AG10803 (cell line): ENCODE data around the gene RNF128.

Source experiments
- DNase-seq: peaks from one replicate; pipeline ENCODE4 v3.0.0; 2010; ENCODE audit warnings: low read depth
- H3K4me3 ChIP-seq: 2 replicates; pipeline ENCODE4 v1.5.1; 2011; ENCODE audit warnings: mild to moderate bottlenecking, low read length, control low read depth
- TF ChIP-seq, protein P1 (sequence below): conservative IDR thresholded peaks from 2 replicates; pipeline ENCODE4 v1.5.1; 2011; ENCODE audit warnings: mild to moderate bottlenecking, low read length, control low read depth, inconsistent platforms

RNF128 gene

DNA sequence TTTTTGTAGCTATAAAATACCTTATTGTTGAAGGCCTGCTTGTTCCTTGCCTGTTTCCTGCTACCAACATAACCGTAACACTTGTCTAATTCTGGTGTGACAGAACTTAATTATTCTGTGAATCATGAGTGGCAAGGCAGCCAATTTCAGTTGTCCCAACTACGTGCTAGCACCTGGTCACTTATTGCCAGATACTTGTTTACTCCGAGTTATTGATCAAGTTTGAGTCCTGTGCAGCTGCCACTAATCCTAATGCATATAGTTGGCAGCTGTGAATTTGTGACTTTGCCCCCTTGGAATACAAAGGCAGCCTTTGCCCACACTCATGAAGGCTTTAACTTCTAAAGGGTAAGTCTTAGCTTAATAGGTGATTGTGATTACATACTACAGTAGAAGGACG lies 7.8 kb upstream of the RNF128 start:
- TF ChIP-seq, protein P1, sequence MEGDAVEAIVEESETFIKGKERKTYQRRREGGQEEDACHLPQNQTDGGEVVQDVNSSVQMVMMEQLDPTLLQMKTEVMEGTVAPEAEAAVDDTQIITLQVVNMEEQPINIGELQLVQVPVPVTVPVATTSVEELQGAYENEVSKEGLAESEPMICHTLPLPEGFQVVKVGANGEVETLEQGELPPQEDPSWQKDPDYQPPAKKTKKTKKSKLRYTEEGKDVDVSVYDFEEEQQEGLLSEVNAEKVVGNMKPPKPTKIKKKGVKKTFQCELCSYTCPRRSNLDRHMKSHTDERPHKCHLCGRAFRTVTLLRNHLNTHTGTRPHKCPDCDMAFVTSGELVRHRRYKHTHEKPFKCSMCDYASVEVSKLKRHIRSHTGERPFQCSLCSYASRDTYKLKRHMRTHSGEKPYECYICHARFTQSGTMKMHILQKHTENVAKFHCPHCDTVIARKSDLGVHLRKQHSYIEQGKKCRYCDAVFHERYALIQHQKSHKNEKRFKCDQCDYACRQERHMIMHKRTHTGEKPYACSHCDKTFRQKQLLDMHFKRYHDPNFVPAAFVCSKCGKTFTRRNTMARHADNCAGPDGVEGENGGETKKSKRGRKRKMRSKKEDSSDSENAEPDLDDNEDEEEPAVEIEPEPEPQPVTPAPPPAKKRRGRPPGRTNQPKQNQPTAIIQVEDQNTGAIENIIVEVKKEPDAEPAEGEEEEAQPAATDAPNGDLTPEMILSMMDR = no peak
- no peak overlapping the region for H3K4me3 ChIP-seq
- DNase-seq = no peak

DNA sequence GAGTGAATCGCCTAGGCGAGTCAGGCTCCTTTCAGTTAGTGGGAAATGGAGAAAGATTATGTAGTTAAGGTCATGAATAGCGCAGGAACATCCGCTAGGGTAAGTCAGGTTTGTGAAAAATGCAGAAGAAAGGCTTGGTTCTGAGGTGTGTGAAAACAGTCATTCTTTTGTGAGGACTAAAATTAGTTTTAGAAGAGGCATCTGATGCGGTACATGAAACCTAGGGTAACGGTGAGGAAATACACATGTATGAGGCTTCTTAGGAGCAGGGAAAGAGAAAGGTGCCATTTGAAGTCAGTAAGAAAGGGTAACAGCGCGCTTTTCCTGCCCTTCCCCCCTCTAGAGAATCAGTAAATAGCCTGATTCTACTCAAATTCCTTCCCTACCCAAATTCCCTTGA lies 570 bp upstream of the RNF128 start:
- no peak for DNase-seq
- TF ChIP-seq, protein P1 = peak; percentile 12; the same call in 1 of the 2 replicates
- H3K4me3 ChIP-seq = peak overlapping the region; percentile 65

DNA sequence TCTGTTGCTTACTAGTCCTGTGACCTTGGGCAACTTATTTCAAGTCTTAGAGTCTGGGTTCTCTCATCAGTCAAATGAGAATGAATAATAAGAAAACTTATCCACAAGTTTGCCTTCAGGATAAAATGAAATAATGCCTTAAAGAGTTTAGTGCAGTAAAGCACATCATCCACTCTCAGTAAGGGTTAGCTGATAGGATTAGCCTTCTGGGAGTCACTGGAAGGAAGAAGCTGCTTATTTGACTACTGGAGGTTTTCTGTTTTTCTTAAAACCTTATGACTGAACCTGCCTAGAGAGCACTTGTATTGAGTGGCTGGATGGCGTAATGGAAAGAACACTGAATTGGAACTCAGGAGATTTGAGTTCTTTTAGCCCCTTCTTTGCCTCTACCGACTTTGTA lies 1.8 kb downstream of the RNF128 start:
- H3K4me3 ChIP-seq = no peak overlapping the region
- no peak for DNase-seq
- TF ChIP-seq, protein P1 = no peak

DNA sequence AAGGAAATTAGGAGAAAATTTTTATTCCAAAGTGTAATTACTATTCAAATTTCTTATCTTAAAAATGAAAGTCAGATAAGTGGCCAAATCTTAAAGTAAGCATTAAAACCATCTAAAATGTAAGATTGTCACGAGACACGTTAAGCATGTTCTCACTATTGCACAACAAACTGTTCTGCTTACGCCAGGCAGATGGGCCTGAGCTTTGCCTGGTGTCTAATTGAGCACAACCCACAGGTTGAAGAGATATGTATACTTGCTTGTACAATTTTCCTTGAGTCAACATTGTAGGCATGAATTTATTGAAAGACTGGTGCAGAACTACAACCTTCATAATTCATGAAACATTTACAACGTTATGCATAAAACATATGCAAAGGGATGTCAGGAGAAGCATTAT lies 3.9 kb downstream of the RNF128 start:
- no peak overlapping the region for H3K4me3 ChIP-seq
- DNase-seq = no peak
- TF ChIP-seq, protein P1 = no peak

DNA sequence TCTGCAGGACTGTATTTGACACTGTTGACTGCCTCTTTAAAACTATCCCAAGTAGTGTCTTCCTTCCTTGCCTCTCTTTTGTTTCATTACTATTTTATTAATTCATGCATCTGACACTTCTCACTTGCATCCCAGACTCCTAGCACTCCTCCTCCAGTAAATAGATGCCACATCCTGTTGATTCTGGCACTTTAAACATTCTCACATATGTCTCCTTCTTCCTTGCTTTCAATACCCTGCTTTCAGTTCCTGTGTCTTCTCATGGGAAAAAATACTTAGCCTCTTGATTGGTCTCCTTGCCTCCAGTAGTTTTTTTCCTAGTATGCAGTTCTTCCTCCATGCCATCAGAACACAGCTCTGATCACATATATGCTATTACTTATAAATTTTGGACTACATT lies 5.1 kb downstream of the RNF128 start:
- TF ChIP-seq, protein P1 = no peak
- no peak overlapping the region for H3K4me3 ChIP-seq
- no peak for DNase-seq

DNA sequence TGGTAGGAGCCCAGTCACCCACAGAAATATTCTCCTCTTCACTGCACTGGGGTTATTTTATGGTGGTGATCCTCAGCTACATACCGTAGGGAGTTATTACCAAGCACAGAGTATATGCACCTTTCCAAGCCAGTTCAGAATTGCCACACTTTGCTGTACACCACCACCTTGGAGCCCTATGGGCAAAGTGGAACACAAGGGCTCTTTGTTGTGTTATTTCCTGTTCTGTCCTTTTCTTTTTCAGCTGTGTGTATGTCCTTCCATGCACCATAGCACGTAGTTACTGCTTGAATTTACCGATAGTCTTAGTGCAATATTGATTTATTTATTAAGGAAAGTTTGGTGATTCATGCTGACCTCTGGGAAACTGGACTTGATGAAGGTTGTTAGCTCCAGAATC lies 8.3 kb downstream of the RNF128 start:
- no peak for DNase-seq
- no peak overlapping the region for H3K4me3 ChIP-seq
- TF ChIP-seq, protein P1 = no peak

DNA sequence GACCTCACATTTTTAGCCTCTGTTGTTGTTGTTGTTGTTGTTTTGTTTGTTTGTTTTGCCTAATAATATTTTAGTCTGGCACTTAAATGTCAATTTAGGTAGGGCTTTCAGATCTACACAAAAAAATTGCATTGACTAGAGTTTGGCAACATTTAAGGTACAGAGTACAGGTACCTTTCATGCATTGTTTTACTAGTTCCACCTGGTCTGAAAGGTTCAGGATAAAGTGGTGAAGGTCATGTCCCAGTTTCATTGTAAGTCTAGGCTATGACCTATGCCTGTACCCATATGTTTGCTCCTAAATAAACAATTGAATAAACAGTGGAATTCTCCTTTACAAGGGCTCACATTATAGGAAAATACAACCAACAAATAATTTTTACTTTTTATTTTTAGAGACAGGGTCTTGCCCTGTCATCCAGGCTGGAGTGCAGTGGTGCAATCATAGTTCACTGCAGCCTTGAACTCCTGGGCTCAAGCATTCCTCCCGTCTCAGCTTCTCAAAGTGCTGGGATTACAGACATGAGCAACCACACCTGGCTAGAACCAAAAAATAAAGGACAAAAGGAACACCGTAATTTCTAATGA lies 13.8 kb downstream of the RNF128 start:
- DNase-seq = no peak
- no peak overlapping the region for H3K4me3 ChIP-seq
- TF ChIP-seq, protein P1 = no peak
